Hepatocyte (in vitro differentiated cells): Measurements from ENCODE around the gene BCAS3.

Experiments used
- EZH2 ChIP-seq: fragments of 200-600 bp; sonication (generic); IDR thresholded peaks from 2 replicates; pipeline ENCODE4 v1.6.1; 2016; ENCODE audit warnings: antibody characterized with exemption, mild to moderate bottlenecking, borderline replicate concordance
- EZH2phosphoT487 ChIP-seq: fragments of 200-600 bp; sonication (generic); IDR thresholded peaks from one replicate; pipeline ENCODE4 v1.6.1; 2018; ENCODE audit warnings: antibody characterized with exemption, mild to moderate bottlenecking, low read depth, moderate library complexity; ENCODE audit not compliant: unreplicated experiment, severe bottlenecking
- TF ChIP-seq, protein P1 (sequence below): fragments of 200-600 bp; sonication (generic); IDR thresholded peaks from 2 replicates; pipeline ENCODE4 v1.5.1; 2016; ENCODE audit warnings: antibody characterized with exemption, mild to moderate bottlenecking; ENCODE audit not compliant: poor library complexity

DNA sequence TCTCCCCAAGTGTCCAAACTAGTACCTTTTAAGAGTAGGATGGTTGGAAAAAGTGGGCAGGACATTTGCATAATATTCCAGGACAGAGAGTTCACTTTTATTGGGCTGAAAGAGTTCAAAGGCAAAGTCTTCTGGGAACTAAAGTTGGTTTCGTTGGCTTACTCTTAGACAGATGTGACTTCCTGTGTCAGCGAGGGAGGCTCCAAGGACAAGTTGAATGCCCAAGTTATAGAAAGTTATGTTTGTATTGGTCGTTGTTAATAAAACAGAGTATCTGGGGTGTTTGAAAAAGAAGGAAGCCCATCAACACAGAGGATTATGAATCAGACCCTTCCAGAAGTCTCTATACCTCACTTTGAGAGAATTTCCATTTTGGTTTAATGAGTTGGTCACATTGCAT, 604.7 kb downstream of the BCAS3 start:
- TF ChIP-seq, protein P1, sequence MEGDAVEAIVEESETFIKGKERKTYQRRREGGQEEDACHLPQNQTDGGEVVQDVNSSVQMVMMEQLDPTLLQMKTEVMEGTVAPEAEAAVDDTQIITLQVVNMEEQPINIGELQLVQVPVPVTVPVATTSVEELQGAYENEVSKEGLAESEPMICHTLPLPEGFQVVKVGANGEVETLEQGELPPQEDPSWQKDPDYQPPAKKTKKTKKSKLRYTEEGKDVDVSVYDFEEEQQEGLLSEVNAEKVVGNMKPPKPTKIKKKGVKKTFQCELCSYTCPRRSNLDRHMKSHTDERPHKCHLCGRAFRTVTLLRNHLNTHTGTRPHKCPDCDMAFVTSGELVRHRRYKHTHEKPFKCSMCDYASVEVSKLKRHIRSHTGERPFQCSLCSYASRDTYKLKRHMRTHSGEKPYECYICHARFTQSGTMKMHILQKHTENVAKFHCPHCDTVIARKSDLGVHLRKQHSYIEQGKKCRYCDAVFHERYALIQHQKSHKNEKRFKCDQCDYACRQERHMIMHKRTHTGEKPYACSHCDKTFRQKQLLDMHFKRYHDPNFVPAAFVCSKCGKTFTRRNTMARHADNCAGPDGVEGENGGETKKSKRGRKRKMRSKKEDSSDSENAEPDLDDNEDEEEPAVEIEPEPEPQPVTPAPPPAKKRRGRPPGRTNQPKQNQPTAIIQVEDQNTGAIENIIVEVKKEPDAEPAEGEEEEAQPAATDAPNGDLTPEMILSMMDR: no peak
- TF ChIP-seq EZH2phosphoT487 (no peak), EZH2 (no peak)
